GM12801 (cell line): ENCODE data around the gene LHFPL6.

Experiments used
- CTCF ChIP-seq: IDR thresholded peaks from one replicate; pipeline ENCODE4 v1.5.1; 2011; ENCODE audit warnings: control low read depth; ENCODE audit not compliant: insufficient read length; ENCODE audit errors: extremely low read depth

LHFPL6 gene

GRCh38 chr13:39536906-39537305 is 66.1 kb downstream of the LHFPL6 start:
- no peak for TF ChIP-seq CTCF

- TF ChIP-seq CTCF, result no peak
Measured at GRCh38 chr13:39536274-39536673, 66.7 kb downstream of the LHFPL6 start.

GRCh38 chr13:39533651-39534150 is 69.3 kb downstream of the LHFPL6 start:
- TF ChIP-seq CTCF, result no peak

GRCh38 chr13:39531646-39532045 is 71.3 kb downstream of the LHFPL6 start:
- TF ChIP-seq CTCF, result no peak

- TF ChIP-seq CTCF, result no peak
Measured at GRCh38 chr13:39530916-39531315, 72.1 kb downstream of the LHFPL6 start.

GRCh38 chr13:39528661-39528980 is 74.4 kb downstream of the LHFPL6 start:
- no peak for TF ChIP-seq CTCF

GRCh38 chr13:39527961-39528660 is 74.9 kb downstream of the LHFPL6 start:
- TF ChIP-seq CTCF, result no peak

GRCh38 chr13:39527301-39527700 is 75.7 kb downstream of the LHFPL6 start:
- no peak for TF ChIP-seq CTCF
